ENCODE results near the gene NEDD4.
"Not testable (repeated sequence)": the region's sequence is repeated elsewhere in the genome, so short reads cannot be mapped to it uniquely, and the experiment has no call there.

NEDD4 gene

DNA sequence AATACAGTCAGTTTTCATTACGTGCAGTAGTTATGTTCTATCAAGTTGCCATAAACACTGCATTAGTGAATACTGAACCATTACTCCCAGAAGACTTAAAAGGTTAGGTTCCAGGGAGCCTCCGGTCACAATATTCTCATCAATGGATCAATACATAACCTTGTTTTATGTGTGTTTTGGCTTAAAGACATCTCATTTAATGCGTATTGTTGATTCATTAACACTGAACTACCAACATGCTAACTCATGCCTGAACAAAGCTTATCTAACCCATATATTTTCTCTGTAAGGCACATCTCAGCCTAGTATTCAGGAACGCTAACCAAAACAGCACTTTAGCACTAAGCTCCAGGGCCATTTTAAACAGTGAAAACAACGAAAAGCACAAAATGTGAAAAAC is 24.1 kb upstream of the NEDD4 start:
- H3K9ac ChIP-seq = no peak overlapping the region
- no peaks in the 10 kb centered on the region for H3K36me3 ChIP-seq (ENCODE audit: insufficient read depth)
- no peaks in the 10 kb centered on the region for H4K20me1 ChIP-seq (ENCODE audit: insufficient read depth)
- no peak overlapping the region for H3K27ac ChIP-seq
- TF ChIP-seq, protein P1, sequence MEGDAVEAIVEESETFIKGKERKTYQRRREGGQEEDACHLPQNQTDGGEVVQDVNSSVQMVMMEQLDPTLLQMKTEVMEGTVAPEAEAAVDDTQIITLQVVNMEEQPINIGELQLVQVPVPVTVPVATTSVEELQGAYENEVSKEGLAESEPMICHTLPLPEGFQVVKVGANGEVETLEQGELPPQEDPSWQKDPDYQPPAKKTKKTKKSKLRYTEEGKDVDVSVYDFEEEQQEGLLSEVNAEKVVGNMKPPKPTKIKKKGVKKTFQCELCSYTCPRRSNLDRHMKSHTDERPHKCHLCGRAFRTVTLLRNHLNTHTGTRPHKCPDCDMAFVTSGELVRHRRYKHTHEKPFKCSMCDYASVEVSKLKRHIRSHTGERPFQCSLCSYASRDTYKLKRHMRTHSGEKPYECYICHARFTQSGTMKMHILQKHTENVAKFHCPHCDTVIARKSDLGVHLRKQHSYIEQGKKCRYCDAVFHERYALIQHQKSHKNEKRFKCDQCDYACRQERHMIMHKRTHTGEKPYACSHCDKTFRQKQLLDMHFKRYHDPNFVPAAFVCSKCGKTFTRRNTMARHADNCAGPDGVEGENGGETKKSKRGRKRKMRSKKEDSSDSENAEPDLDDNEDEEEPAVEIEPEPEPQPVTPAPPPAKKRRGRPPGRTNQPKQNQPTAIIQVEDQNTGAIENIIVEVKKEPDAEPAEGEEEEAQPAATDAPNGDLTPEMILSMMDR (conservative IDR thresholded peaks at IDR 0.05; ENCODE audit: low read depth, low read length) = no peak
- no peaks in the 10 kb centered on the region for H3K4me1 ChIP-seq (ENCODE audit: low read depth, poor library complexity, severe bottlenecking)
- no peaks in the 10 kb centered on the region for H3K27me3 ChIP-seq (ENCODE audit: insufficient read depth, low read depth)
- H2AFZ ChIP-seq (ENCODE audit: low read depth) = no peak overlapping the region
- H3K4me2 ChIP-seq = no peak overlapping the region
- H3K79me2 ChIP-seq (ENCODE audit: insufficient read depth, low read depth) = no peaks in the 10 kb centered on the region
- no peak overlapping the region for H3K4me3 ChIP-seq (IDR thresholded peaks at IDR 0.05; ENCODE audit: insufficient read depth, low read depth, low read length)

GRCh38 chr15:56016281-56016680 is 22.9 kb upstream of the NEDD4 start:
- no peak overlapping the region for H3K4me2 ChIP-seq
- H3K79me2 ChIP-seq (ENCODE audit: insufficient read depth, low read depth) = no peaks in the 10 kb centered on the region
- H3K9ac ChIP-seq = no peak overlapping the region
- no peak overlapping the region for H2AFZ ChIP-seq (ENCODE audit: low read depth)
- no peaks in the 10 kb centered on the region for H3K36me3 ChIP-seq (ENCODE audit: insufficient read depth)
- H3K27me3 ChIP-seq (ENCODE audit: insufficient read depth, low read depth) = no peaks in the 10 kb centered on the region
- TF ChIP-seq, protein P1 (conservative IDR thresholded peaks at IDR 0.05; ENCODE audit: low read depth, low read length) = no peak
- H3K4me1 ChIP-seq (ENCODE audit: low read depth, poor library complexity, severe bottlenecking) = no peaks in the 10 kb centered on the region
- no peak overlapping the region for H3K27ac ChIP-seq
- H4K20me1 ChIP-seq (ENCODE audit: insufficient read depth) = no peaks in the 10 kb centered on the region
- H3K4me3 ChIP-seq (IDR thresholded peaks at IDR 0.05; ENCODE audit: insufficient read depth, low read depth, low read length) = no peak overlapping the region

GRCh38 chr15:56014677-56015076 is 21.3 kb upstream of the NEDD4 start:
- Histone ChIP-seq H3K4me2 (no peak overlapping the region), H3K79me2 (ENCODE audit: insufficient read depth, low read depth) (no peaks in the 10 kb centered on the region), H3K4me1 (ENCODE audit: low read depth, poor library complexity, severe bottlenecking) (no peaks in the 10 kb centered on the region), H3K27me3 (ENCODE audit: insufficient read depth, low read depth) (no peaks in the 10 kb centered on the region), H3K9ac (no peak overlapping the region), H3K36me3 (ENCODE audit: insufficient read depth) (no peaks in the 10 kb centered on the region), H3K4me3 (IDR thresholded peaks at IDR 0.05; ENCODE audit: insufficient read depth, low read depth, low read length) (no peak overlapping the region), H4K20me1 (ENCODE audit: insufficient read depth) (no peaks in the 10 kb centered on the region), H2AFZ (ENCODE audit: low read depth) (no peak overlapping the region), H3K27ac (no peak overlapping the region)
- TF ChIP-seq, protein P1 (conservative IDR thresholded peaks at IDR 0.05; ENCODE audit: low read depth, low read length) = no peak

- H3K27me3 ChIP-seq (ENCODE audit: insufficient read depth, low read depth); H3K4me3 ChIP-seq (IDR thresholded peaks at IDR 0.05; ENCODE audit: insufficient read depth, low read depth, low read length); H4K20me1 ChIP-seq (ENCODE audit: insufficient read depth); H3K9ac ChIP-seq; H3K27ac ChIP-seq; H3K79me2 ChIP-seq (ENCODE audit: insufficient read depth, low read depth); H2AFZ ChIP-seq (ENCODE audit: low read depth); H3K36me3 ChIP-seq (ENCODE audit: insufficient read depth); H3K4me2 ChIP-seq; H3K4me1 ChIP-seq (ENCODE audit: low read depth, poor library complexity, severe bottlenecking): not testable (repeated sequence)
Measured at GRCh38 chr15:56007053-56007452, 13.6 kb upstream of the NEDD4 start.

DNA sequence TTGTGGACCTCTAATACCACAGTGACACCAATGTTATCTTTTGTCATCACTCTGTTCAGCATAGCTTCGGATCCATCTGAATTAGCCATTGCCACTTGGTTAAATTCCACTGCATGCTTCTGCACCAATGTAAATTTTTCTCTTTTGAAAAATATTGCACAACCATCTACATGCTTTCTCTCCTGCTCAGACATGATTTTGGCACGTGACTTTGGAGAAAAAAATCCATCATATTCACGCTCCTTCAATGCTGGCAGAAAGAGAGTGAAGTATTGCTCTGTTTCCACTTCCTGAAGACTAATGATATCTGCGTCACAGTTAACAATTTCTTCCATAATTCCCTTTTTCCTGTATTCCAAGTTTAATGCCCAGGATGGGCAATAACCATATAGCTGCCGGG is 13.0 kb upstream of the NEDD4 start:
- H3K4me2 ChIP-seq; H3K36me3 ChIP-seq (ENCODE audit: insufficient read depth); H3K4me1 ChIP-seq (ENCODE audit: low read depth, poor library complexity, severe bottlenecking); H3K27me3 ChIP-seq (ENCODE audit: insufficient read depth, low read depth); H2AFZ ChIP-seq (ENCODE audit: low read depth); H3K79me2 ChIP-seq (ENCODE audit: insufficient read depth, low read depth); H4K20me1 ChIP-seq (ENCODE audit: insufficient read depth); H3K27ac ChIP-seq; H3K4me3 ChIP-seq (IDR thresholded peaks at IDR 0.05; ENCODE audit: insufficient read depth, low read depth, low read length); H3K9ac ChIP-seq: not testable (repeated sequence)

DNA sequence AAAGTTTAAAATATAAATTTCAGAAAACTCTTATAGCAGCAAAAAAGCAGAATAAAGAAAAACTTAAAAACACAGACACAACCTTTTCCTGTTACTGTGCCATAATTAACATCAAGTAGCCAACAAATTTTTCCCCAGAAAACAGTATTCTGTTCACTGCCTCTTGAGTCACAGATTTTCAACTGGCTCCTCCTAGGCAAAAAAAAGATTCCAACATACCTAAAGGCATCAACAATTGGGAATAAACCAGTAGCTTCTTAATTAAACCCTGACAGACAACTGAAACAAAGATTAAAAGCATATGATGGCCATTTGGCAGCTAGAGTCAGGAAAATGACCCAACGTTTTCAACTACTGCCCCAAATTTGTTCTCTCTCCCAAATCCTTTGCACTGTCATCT is 10.9 kb upstream of the NEDD4 start:
- H3K79me2 ChIP-seq (ENCODE audit: insufficient read depth, low read depth); H3K4me3 ChIP-seq (IDR thresholded peaks at IDR 0.05; ENCODE audit: insufficient read depth, low read depth, low read length); H3K4me2 ChIP-seq; H3K36me3 ChIP-seq (ENCODE audit: insufficient read depth); H3K4me1 ChIP-seq (ENCODE audit: low read depth, poor library complexity, severe bottlenecking); H2AFZ ChIP-seq (ENCODE audit: low read depth); H3K27me3 ChIP-seq (ENCODE audit: insufficient read depth, low read depth); H3K9ac ChIP-seq; H3K27ac ChIP-seq; H4K20me1 ChIP-seq (ENCODE audit: insufficient read depth): not testable (repeated sequence)

DNA sequence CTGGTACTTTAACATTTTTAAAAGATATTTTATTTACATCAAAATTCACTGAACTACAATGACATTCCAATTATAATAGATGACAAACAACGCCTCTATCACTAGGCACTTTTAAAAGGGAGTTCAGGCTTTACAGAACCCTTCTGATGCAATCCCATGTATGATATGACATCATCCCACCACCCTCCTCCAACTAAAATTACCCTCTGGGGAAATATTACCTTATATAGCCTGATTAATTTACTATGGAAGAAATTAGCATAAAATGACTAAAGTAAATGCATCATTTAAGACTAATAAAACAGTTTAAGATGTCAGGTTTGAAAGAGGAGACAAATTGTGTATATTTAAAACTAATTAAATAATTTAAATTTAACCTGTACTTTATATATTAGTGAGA is 10.4 kb upstream of the NEDD4 start:
- H3K4me2 ChIP-seq; H3K79me2 ChIP-seq (ENCODE audit: insufficient read depth, low read depth); H3K27ac ChIP-seq; H3K36me3 ChIP-seq (ENCODE audit: insufficient read depth); H3K4me1 ChIP-seq (ENCODE audit: low read depth, poor library complexity, severe bottlenecking); H2AFZ ChIP-seq (ENCODE audit: low read depth); H4K20me1 ChIP-seq (ENCODE audit: insufficient read depth); H3K27me3 ChIP-seq (ENCODE audit: insufficient read depth, low read depth); H3K9ac ChIP-seq; H3K4me3 ChIP-seq (IDR thresholded peaks at IDR 0.05; ENCODE audit: insufficient read depth, low read depth, low read length): not testable (repeated sequence)

DNA sequence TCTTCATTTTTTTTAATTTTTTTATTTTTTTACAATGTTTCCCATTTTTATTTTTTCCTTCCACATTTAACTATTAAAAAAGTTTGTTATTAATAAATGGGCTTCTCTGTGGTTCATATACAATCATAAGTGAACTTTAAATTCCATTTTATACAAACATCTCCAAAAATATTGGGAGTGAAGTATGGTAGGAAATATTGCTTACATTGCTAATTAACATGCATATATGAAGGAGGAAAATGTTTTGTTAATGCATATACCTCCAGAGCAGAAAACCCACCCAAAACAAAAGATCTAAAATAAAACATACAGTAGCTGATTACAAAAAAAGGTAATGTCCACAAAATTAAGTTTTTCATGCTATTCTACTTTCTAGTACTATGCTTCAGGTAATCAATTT is 9.9 kb upstream of the NEDD4 start:
- not testable (repeated sequence) for H3K4me3 ChIP-seq (IDR thresholded peaks at IDR 0.05; ENCODE audit: insufficient read depth, low read depth, low read length); H3K79me2 ChIP-seq (ENCODE audit: insufficient read depth, low read depth); H3K9ac ChIP-seq; H3K4me1 ChIP-seq (ENCODE audit: low read depth, poor library complexity, severe bottlenecking); H4K20me1 ChIP-seq (ENCODE audit: insufficient read depth); H2AFZ ChIP-seq (ENCODE audit: low read depth); H3K36me3 ChIP-seq (ENCODE audit: insufficient read depth); H3K4me2 ChIP-seq; H3K27ac ChIP-seq; H3K27me3 ChIP-seq (ENCODE audit: insufficient read depth, low read depth)
